Measurements from ENCODE around the gene TNXB.

Gene TNXB

DNA sequence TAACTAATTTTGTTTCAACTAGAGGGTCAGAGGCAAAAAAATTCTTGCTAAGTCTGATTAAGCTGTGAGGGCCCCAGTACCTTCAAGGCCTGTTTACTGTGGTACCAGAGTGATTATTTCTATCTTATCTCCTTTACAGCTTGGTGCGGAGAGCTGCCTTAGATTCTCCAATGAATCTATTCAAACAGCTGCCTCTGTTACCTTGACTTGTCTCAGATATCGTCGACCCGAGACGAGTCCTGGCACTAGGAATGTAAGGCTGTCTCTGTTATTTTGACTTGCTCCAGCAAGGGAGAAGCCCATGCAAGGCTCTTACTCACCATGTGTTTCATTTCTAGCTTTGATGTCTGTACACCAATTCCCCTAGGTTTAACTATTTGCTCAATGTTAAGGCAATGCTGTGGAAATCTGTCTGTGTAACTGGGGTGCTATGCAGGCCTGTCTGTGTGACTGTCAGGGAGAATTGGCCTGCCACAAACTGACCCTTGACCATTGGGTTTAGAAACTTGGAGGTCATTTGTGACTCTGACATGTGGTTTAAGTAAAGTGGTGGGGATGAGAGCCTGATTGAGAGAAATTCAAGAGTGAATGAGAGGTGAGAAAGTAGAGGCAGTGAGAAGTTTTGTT lies 31.4 kb upstream of the TNXB start:
- Mint-ChIP-seq H3K4me3 (no peak overlapping the region), H3K27ac (no peak overlapping the region), H3K4me1 (peaks cover 23% of the 10 kb centered on the region), H3K9me3 (no peaks in the 10 kb centered on the region), H3K36me3 (ENCODE audit: low read depth) (no peaks in the 10 kb centered on the region), H3K27me3 (ENCODE audit: low read depth, poor library complexity) (peaks cover 10% of the 10 kb centered on the region)
- TF ChIP-seq, protein P1, sequence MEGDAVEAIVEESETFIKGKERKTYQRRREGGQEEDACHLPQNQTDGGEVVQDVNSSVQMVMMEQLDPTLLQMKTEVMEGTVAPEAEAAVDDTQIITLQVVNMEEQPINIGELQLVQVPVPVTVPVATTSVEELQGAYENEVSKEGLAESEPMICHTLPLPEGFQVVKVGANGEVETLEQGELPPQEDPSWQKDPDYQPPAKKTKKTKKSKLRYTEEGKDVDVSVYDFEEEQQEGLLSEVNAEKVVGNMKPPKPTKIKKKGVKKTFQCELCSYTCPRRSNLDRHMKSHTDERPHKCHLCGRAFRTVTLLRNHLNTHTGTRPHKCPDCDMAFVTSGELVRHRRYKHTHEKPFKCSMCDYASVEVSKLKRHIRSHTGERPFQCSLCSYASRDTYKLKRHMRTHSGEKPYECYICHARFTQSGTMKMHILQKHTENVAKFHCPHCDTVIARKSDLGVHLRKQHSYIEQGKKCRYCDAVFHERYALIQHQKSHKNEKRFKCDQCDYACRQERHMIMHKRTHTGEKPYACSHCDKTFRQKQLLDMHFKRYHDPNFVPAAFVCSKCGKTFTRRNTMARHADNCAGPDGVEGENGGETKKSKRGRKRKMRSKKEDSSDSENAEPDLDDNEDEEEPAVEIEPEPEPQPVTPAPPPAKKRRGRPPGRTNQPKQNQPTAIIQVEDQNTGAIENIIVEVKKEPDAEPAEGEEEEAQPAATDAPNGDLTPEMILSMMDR (IDR thresholded peaks at IDR 0.05) = no peak
- no peak for DNase-seq

DNA sequence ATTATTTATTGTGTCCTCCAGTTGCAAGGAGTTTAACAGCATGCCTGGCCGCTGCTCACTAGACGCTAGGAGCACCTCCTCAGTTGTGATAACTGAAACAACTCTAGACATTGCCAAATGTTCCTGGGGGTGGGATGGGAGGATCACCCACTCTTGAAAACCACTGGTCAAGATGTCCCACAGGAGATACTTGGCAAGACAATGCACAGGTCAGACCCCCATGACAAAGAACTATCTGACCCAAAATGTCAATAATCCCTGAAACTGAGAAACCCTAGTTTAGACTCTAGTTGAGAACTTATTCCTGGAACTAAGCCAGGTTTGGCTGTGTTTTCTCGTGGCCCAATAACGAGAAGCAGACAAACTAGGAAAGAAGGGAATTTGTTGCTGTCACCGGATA lies 30.5 kb upstream of the TNXB start:
- Mint-ChIP-seq H3K27me3 (ENCODE audit: low read depth, poor library complexity) (peaks cover 18% of the 10 kb centered on the region), H3K4me3 (no peak overlapping the region), H3K9me3 (no peaks in the 10 kb centered on the region), H3K27ac (no peak overlapping the region), H3K4me1 (peaks cover 27% of the 10 kb centered on the region), H3K36me3 (ENCODE audit: low read depth) (no peaks in the 10 kb centered on the region)
- TF ChIP-seq, protein P1 (IDR thresholded peaks at IDR 0.05) = no peak
- no peak for DNase-seq

DNA sequence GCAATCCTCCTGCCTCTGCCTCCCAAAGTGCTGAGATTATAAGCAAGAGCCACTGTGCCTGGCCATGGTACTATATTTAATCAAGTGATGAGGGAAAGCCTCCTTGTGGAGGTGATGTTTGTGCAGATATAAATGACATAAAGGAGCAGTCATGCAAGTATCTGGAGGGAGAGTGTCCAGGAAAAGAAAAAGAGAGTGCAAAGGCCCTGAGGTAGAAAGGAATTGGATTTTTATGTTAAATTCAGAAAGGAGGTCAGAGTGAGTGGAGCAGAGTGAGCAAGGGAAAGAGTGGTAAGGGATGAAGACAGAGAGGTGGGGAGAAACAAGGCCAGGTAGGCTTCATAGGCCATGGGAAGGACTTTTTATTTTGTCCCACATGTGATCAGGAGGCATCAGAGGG lies 28.3 kb upstream of the TNXB start:
- Mint-ChIP-seq H3K27ac (no peak overlapping the region), H3K27me3 (ENCODE audit: low read depth, poor library complexity) (peaks cover 36% of the 10 kb centered on the region), H3K9me3 (no peaks in the 10 kb centered on the region), H3K4me1 (peaks cover 27% of the 10 kb centered on the region), H3K36me3 (ENCODE audit: low read depth) (no peaks in the 10 kb centered on the region), H3K4me3 (no peak overlapping the region)
- no peak for DNase-seq
- TF ChIP-seq, protein P1 (IDR thresholded peaks at IDR 0.05) = no peak

DNA sequence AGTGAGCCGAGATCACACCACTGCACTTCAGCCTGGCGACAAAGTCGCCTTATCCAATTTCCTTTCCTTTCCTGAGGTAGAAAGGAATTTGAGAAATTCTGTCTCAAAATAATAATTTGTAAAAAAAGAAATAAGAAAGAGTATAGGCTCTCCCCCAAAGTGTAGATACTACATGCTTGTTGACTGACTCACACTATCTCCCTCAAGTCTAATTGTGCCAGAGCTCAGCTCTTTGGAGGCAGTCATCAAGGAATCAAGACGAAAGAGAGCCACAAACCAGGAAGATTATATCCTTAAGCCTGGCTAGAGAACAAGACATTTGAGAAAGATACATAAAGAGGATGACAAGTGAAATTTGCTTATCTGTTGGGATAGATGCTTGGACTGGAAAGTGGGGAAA lies 24.6 kb upstream of the TNXB start:
- Mint-ChIP-seq H3K4me1 (peaks cover 33% of the 10 kb centered on the region), H3K4me3 (no peak overlapping the region), H3K27ac (no peak overlapping the region), H3K9me3 (no peaks in the 10 kb centered on the region), H3K27me3 (ENCODE audit: low read depth, poor library complexity) (peaks cover 40% of the 10 kb centered on the region), H3K36me3 (ENCODE audit: low read depth) (no peaks in the 10 kb centered on the region)
- DNase-seq = no peak
- TF ChIP-seq, protein P1 (IDR thresholded peaks at IDR 0.05) = no peak

DNA sequence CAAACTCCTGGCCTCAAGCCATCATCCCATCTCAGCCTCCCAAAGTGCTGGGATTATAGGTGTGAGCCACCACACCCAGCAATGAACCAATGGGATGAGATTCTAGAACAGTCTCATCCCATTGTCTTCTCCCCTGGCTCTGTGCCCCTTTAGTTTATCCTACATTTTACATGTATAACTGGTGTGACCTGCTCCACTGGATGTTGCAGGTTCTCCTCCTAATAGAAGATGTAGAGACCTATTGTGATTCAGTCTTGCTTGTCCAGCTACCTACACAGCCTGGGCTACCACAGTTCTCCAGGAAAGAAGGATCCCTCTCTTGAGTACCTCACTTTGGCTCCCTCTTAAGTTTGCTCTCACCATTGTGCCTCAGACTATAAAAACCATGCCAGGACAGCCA lies 23.0 kb upstream of the TNXB start:
- Mint-ChIP-seq H3K27me3 (ENCODE audit: low read depth, poor library complexity) (peaks cover 40% of the 10 kb centered on the region), H3K27ac (no peak overlapping the region), H3K4me3 (peak overlapping the region; percentile 51), H3K9me3 (no peaks in the 10 kb centered on the region), H3K4me1 (peaks cover 42% of the 10 kb centered on the region), H3K36me3 (ENCODE audit: low read depth) (no peaks in the 10 kb centered on the region)
- TF ChIP-seq, protein P1 (IDR thresholded peaks at IDR 0.05) = no peak
- no peak for DNase-seq

DNA sequence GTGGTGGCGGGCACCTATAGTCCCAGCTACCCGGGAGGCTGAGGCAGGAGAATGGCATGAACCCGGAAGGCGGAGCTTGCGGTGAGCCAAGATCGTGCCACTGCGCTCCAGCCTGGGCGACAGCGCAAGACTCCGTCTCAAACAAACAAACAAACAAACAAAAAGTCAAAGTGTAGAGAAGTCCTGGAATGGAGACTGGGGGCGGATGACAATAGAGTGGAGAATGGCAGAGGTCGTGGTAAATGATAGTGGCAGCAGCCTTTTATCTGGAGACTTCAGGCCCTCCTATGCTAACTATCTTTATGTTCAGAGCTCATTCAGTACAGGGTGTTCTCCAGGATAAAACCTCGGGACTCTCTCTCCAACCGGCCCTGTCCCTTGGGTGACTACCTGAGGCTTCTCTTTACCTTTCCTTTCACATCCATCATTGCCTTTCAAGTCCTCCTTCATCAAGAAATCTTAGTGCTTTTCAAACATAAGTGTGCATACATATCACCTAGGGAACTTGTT lies 22.4 kb upstream of the TNXB start:
- H3K4me3 Mint-ChIP-seq = peak overlapping the region; percentile 62
- DNase-seq = no peak
- no peak overlapping the region for H3K27ac Mint-ChIP-seq

More for the DNA sequence above, 22.4 kb upstream of the TNXB start:
- H3K27me3 Mint-ChIP-seq (ENCODE audit: low read depth, poor library complexity) = peaks cover 40% of the 10 kb centered on the region
- H3K9me3 Mint-ChIP-seq = no peaks in the 10 kb centered on the region
- no peaks in the 10 kb centered on the region for H3K36me3 Mint-ChIP-seq (ENCODE audit: low read depth)
- H3K4me1 Mint-ChIP-seq = peaks cover 48% of the 10 kb centered on the region
- TF ChIP-seq, protein P1 (IDR thresholded peaks at IDR 0.05) = no peak

Measured in nephron progenitor cell (in vitro differentiated cells).